HL-60 (cell line): ENCODE results near the gene NECTIN2.

Source experiments
- DNase-seq, 2 experiments: peaks; one replicate each; pipeline ENCODE4 v3.0.0-alpha.2; 2010 to 2020; ENCODE audit warnings: low read depth in 1 of 2, low spot score in 1 of 2
- H3K27ac ChIP-seq: fragments of 250-450 bp; sonication (Bioruptor Pico); replicated peaks from 2 replicates; pipeline ENCODE4 v1.5.1; 2020; ENCODE audit warnings: mild to moderate bottlenecking, moderate library complexity
- H3K27me3 ChIP-seq: fragments of 250-450 bp; sonication (Bioruptor Pico); 2 replicates; pipeline ENCODE4 v1.5.1; 2021; ENCODE audit warnings: mild to moderate bottlenecking, moderate library complexity; ENCODE audit not compliant: insufficient read depth, poor library complexity, severe bottlenecking
- H3K4me3 ChIP-seq: replicated peaks from 2 replicates; pipeline ENCODE4 v1.5.1; 2011; ENCODE audit warnings: mild to moderate bottlenecking, control low read depth, low read length; ENCODE audit not compliant: insufficient read depth
- GABPA ChIP-seq: IDR thresholded peaks from 2 replicates; pipeline ENCODE4 v1.6.1; 2012; ENCODE audit warnings: low read depth
- POLR2AphosphoS5 ChIP-seq: IDR thresholded peaks from 2 replicates; pipeline ENCODE4 v1.6.1; 2012; ENCODE audit warnings: low read depth
- REST ChIP-seq: IDR thresholded peaks from 2 replicates; pipeline ENCODE4 v1.6.1; 2012; ENCODE audit warnings: low read depth; ENCODE audit not compliant: insufficient replicate concordance
- SPI1 ChIP-seq: IDR thresholded peaks from 2 replicates; pipeline ENCODE4 v1.6.1; 2012; ENCODE audit warnings: low read depth, mild to moderate bottlenecking, borderline replicate concordance
- TF ChIP-seq, protein P1 (sequence below): IDR thresholded peaks from one replicate; pipeline ENCODE4 v1.5.1; 2011; ENCODE audit warnings: low read length, control low read depth, inconsistent platforms; ENCODE audit not compliant: insufficient read depth

The NECTIN2 gene

DNA sequence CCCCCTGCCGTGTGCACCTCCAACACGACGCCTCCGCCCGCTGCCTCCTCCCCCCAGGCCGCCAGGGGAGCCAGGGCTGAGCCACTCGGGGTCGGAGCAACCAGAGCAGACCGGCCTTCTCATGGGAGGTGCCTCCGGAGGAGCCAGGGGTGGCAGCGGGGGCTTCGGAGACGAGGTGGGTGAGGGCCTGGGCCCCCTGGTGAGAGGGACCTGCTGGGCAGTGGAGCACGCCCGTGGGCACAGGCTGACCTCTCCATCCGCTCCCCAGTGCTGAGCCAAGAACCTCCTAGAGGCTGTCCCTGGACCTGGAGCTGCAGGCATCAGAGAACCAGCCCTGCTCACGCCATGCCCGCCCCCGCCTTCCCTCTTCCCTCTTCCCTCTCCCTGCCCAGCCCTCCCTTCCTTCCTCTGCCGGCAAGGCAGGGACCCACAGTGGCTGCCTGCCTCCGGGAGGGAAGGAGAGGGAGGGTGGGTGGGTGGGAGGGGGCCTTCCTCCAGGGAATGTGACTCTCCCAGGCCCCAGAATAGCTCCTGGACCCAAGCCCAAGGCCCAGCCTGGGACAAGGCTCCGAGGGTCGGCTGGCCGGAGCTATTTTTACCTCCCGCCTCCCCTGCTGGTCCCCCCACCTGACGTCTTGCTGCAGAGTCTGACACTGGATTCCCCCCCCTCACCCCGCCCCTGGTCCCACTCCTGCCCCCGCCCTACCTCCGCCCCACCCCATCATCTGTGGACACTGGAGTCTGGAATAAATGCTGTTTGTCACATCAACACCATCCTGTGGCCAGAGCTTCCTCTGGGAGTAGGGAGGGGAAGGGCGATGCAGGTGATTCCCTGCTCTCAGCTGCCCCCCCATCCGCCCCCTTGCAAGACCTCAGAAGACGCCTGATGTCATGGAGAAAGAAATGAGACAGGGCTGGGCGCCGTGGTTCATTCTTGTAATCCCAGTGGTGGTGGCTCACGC, 25.2 kb upstream of the NECTIN2 start:
- H3K27me3 ChIP-seq: no peaks in the 10 kb centered on the region

GRCh38 chr19:44822177-44822576, 23.9 kb upstream of the NECTIN2 start:
- H3K27me3 ChIP-seq: no peaks in the 10 kb centered on the region
- TF ChIP-seq POLR2AphosphoS5: no peak
- TF ChIP-seq, protein P1, sequence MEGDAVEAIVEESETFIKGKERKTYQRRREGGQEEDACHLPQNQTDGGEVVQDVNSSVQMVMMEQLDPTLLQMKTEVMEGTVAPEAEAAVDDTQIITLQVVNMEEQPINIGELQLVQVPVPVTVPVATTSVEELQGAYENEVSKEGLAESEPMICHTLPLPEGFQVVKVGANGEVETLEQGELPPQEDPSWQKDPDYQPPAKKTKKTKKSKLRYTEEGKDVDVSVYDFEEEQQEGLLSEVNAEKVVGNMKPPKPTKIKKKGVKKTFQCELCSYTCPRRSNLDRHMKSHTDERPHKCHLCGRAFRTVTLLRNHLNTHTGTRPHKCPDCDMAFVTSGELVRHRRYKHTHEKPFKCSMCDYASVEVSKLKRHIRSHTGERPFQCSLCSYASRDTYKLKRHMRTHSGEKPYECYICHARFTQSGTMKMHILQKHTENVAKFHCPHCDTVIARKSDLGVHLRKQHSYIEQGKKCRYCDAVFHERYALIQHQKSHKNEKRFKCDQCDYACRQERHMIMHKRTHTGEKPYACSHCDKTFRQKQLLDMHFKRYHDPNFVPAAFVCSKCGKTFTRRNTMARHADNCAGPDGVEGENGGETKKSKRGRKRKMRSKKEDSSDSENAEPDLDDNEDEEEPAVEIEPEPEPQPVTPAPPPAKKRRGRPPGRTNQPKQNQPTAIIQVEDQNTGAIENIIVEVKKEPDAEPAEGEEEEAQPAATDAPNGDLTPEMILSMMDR: no peak
- TF ChIP-seq SPI1: no peak
- no peak for TF ChIP-seq GABPA
- no peak for TF ChIP-seq REST
- H3K4me3 ChIP-seq: no peak overlapping the region
- DNase-seq: no peak
- H3K27ac ChIP-seq: no peak overlapping the region

More for the DNA sequence above, 25.2 kb upstream of the NECTIN2 start:
- H3K27ac ChIP-seq: no peak overlapping the region
- DNase-seq: no peak
- no peak overlapping the region for H3K4me3 ChIP-seq
- TF ChIP-seq REST (no peak), SPI1 (no peak), GABPA (no peak), POLR2AphosphoS5 (no peak)
- TF ChIP-seq, protein P1: no peak

DNA sequence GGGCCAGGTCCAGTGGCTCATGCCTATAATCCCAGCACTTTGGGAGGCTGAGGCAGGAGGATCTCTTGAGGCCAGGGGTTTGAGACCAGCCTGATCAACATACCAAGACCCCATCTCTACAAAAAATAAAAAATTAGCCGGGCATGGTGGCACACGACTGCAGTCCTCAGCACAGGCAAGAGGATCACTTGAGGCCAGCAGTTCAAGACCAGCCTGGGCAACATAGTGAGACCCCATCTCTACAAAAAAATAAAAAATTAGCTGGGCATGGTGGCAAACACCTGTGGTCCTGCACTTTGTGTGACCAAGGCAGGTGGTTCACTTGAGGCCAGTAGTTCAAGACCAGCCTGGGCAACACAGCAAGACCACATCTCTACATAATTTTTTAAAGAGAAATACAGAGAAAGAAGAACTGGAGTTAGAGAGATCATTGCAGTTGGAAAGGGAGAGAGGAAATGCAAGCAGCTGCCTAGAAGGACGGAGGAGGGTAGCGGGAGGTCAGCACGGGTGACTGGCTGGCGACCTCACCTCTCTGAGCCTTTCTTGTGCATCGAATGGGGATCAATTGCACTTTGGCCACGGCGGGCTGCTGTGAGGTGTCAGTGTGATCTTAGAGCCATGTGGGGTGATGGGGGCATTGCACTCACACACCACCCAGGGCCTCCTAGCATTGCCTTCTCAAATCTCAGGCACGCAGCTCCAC, 23.3 kb upstream of the NECTIN2 start:
- Histone ChIP-seq H3K4me3 (no peak overlapping the region), H3K27me3 (no peaks in the 10 kb centered on the region), H3K27ac (no peak overlapping the region)
- TF ChIP-seq SPI1: no peak
- TF ChIP-seq GABPA: no peak
- TF ChIP-seq POLR2AphosphoS5: no peak
- no peak for TF ChIP-seq REST
- TF ChIP-seq, protein P1: no peak
- DNase-seq: no peak
